NCI-H146 treated with DMSO at 0.1 percent for 48 hours (cell line): ENCODE data around the gene HOXC9.

ENCODE experiments used
- DNase-seq: peaks from one replicate; lab custom pipeline; 2025; ENCODE audit not compliant: unreplicated experiment; lab: John Stamatoyannopoulos, UW

HOXC9 gene

DNA sequence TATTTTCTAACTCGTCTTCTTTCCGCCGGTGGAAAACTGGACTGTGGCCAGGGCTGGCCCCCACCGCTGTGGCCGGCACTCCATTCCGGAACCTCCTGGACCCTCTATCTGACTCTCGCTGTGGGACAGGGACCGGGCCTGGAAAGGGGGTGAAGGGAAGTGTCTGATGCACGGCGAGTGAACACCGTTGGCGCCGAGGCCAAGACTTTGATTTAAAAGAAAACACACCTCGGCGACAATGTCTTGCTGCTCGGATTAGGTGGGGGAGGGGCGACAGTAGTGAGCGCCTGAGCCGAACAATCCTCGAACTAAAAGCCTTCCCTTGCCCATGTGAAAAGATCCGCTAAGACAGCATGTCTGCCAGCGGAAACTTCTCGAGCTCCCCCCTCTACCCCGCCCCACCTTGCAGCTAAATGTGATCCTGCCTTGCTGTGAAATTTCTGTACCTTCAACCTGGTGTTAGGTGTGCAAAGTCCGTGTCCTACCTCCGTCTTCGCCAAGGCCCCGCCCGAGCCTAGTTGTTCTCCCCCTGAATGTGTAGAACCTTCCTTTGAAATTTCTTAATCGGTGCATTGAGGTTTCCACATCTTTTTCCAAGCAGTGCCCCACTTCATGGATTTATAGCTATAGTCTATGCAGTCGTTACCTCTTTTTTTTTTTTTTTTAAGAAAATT lies 24.3 kb upstream of the HOXC9 start:
- DNase-seq = no peak

DNA sequence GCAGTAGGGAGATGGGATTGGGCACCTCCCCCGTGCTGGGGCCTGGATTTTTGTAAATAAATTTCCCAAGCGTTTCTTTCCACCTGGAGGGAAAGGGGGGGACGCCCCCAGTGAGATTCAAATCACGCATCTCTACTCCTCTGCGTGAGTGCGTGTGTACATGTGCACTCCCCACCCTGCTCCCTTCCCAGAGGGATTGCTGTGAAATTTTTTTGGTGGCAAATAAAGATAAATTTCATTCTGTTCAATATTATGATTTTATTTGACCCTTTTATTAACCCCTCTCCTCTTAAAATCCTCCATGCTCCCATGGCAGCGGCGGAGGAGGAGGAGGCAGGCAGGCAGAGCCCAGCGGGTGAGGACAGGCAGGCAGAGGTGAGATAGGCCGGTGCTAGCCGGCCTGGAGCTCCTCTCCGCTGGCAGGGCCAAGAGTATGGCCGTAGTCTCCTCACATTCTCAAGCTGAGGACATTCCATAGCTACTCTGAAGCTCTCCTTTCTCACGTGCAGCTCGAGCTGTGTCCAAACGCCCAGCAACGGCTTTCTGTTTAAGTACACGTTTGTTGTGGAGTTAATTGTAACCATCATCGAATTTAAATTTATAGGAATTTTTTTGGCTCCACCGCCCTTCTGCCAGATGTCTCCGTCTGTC lies 23.7 kb upstream of the HOXC9 start:
- DNase-seq = no peak

DNA sequence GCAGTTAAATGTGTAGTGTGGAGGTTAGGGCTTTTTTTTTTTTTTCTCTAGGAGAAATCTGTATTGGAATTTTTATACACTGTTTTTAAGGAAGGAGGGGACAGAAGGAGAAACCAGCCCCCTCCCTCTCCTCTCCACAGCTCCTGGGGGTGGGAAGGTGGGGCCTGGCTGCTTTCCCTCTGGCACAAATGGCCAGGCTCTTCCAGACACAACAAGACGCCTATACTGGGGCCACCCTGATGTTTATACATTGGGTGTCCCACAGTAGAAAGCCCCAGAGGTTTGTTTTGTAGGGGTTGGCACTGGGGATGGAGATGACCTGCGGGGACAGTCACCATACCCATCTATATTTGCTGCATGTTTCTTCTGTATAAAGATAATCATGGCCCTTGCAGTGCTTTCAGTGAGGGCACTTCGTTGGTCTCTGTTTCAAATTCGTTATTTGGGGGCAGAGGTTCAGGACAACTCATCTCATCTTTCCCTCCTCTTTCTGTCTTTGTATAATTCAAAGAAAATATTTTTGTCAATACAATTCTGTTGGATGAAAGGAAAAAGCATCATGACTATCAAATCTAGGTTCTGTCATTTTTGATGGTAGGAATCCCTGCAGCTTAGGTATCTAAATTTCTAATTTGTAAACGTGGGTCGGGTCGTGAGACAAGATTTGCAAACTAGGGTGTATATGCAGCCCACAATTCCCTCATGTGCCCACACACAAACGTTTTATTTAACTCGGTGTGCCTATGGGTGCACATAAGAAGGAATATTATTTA lies 23.0 kb upstream of the HOXC9 start:
- DNase-seq = no peak

DNA sequence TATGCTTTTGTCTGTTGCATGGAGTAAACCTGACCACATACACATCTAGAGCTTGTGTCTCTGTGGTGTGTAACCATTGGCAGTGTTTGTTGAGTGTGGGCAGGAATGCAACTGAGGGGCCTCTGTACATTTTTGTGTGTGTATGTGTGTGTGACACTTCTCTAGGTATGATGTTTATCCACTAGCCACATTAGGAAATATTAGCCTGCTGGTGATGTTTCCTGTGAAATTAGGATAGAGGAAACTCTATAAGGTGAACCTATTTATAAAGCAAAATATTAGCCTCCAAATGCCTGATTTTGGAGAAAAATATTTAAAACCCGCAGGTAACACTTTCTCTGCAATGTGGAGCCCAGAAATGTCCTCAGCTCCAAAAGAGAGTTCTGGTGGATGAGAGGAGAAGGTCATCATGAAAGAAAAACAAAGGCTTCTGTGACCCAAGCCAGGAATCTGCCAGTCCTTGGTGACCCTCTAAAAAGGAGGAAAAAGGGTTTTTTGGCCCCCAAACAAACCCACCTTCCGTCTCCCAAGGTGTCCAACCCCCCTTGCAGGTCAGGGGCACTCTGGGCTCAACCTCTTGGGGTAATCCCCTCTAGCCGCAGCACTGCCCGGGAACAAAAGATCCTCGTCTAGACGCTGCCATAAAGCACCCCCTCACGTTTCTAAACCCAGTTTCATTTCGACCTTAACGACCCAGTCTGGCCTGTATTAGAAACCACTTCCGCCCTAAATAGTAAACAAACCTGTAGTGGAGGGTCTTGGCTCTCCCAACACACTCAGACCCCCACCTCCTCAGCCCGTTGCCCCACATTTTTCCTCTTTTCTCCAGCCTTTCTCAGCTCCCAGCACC lies 22.1 kb upstream of the HOXC9 start:
- DNase-seq = no peak

DNA sequence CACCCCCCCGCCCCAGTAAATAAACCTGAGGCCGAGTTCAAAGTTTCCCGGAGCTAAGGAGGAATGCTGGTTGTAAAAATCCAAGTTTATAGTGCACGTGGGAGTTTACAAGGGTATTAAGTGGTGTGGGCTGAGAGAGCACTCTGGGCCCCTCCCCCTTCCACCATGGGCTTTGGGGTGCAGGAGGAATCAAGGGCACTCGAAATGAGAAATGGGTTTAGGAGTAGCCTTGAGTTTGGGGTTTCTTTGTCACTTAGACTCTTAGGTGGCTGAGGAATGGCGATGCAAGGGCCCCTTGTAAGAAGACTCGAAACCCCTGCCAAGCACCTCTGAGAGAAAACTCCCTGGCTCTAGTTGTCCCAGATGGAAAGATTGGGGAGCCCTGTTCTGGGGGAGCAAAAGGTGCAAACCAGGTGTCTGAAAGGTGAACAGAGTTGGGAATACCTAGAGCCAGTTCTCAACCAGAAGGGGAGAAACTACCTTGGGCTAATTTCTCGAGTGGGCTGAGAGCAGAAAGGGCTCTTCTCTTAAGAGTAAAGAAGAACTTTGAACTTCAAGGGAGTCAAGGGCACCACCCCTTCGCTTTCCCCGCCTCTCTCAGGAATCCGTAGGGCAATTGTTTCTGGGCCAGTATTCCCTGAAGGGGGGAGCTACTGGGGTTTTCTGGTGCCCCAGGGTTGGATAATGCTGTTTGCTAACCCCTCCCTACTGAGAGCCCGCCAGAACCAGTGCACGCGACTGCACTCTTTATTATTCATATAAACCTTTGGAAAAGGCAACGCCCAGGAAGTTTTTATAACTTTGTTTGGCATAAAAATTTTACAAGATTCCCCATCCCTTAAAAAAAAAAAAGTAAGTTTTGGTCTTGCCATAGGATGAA lies 21.2 kb upstream of the HOXC9 start:
- no peak for DNase-seq

DNA sequence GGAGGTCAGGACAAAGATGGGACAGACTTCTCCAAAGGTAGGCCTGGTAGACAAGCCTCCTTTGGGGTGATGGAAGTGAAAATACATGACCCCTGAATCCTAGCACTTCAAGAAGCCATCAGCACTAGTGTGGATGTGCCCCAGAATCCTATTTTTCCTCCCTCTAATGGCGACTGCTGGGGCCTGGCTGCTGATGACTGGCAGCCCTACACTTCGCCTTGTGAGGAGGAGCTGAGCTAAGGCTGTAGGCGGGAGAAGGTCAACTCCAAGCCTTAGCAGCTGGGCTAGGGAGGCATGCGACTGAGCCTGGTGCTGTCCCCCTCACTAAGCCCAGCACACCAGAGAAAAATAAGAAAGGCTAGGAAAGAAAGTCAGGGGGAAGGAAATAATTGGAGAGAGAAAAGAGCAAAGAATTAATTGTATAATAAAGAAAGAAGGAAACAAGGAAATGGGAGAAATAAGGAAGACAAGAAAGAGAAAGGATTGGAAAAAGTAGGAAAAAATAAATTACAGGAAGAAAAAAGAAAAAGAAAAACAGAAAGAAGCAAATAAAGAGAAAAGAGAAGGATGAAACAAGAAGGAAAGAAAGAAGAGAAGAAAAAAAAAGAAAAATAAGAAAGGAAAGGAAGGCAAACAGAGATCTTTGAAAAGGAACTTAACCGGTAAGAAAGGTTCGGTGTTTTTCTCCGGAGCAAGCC lies 19.7 kb upstream of the HOXC9 start:
- DNase-seq = no peak

DNA sequence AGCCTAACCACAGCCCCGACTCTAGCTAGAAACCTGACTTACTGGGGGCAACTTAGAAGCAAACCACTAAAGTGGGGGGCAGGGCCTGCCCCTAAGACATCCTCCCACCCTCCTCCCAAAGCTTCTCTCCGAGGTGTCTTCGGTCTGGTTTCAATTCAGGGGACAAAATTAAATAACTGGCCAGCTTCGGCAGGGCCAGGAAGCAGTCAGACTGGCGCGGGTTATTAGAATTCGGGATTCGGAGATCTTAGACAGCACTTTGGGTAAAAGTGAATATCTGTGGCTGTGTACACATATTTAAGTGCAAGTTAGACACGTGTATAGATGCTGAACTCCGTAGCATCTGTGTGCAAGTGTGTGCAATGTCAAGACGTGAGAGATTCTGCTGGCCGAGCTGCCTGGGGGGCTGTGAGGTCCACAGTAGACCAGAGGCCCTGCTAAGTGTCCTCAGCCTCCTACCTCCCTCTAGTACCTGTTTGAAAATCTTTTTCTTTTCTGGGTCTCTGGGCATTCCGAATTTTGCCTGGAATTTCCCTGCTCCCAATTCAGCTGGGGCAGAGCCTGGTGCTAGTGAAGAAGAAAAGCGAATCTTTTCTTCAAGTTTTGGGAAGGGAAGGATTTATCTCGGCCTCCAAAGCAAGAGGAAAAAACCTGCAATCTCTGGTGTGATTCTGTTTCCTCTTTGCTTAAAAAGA lies 19.0 kb upstream of the HOXC9 start:
- no peak for DNase-seq

DNA sequence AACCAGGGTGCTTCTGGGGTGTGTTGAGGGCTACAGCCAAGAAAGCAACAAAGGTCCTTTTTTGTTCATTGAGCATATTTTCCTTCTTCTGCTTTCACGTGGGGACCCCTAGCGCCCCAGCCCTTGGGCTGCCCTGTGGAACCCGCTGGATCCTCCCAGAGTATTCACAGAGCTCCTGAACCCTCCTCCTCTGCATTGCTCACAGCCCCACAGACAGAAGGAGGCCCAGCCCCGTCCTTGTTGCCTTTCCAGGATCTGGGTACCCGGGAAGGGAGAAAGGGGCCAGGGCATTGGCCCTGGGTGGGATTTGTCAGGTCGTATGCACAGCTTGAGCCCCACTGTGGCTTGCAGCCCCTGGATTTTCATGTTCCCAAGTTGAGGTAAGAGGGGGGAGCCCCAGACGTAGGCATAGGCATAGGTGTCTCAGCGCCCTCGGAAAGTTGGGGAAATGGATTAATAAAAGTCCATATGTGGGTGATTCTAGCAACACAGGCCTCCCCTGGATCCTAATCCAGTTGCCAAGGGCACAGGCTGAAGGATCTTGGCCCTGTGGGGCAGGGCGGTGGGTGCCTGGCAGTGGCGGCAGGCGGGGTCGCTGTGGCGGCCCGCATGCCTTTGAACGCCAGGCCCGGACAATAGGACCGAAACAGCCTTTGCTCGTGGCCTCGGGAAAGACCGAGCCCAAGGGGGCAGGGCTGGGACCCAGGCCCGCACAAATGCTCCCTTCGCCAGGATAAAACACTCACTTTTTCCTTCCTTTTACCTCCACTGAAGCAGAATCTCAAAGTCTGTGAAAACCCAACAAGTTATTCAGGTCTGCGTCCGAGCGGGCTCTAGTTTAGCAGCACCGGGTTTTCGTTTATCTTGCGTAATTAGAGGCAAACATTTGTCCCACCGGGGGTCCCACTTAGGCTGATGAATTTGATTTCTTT lies 18.1 kb upstream of the HOXC9 start:
- no peak for DNase-seq

DNA sequence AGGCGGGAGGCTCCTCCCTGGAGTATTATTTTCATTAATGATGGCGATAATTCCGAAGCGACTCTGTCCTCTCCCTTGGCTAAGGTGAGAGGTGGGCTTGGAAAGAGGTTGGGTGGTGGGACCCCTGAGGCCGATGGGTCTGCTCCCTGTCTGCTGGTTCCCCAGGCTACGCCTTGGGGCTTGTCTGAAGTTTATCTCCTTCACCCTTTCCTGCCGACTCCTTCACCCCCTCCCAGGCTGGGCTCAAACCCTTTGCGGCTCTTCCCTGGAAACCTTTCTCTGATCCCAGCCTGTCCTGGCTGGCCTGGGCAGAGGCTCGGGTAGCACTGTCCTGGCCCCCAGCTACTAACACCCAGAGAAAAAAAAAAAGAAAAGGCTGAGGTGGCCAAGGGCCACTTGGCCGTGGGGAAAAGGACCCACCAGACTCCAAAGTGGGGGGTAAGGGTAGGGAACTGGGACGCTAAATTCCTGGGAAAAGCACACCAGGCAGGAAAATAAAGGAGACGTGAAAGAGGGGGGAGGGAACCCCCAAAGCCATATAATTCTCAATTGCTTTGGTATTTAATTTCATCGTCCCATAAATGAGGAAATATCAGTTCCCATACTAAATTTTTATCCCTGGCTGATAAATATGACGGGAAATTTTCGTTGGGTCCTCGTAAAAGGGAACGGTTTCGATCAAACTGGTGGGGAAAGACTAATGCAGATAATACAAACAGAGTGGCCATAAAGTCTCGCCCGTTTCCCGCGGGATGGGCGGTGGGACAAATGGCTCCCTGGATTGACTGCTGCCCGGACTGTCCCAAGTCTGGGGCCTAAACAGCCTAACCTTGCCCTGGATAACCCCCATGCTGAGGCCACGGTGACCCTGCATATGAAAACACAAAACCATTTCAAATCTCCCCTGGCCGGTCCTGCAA lies 17.1 kb upstream of the HOXC9 start:
- DNase-seq = no peak

DNA sequence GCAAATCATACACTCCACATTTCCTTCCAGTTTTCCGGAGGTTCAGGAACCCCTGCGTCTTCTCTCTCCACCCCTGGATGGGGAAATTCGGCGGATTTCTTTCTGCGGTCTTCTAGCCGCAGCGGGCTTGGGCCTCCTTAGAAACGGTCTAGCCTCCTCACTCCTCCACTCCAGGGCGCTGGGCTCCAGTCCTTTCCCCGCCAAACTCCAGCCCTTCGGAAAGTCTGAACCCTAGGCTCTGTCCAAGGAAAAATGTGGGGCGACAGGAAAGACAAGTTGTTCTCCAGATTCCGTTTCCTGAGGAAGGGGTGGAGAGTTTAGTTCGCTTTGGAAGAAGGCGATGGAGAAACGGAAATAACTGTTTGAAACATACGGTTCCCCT lies 16.4 kb upstream of the HOXC9 start:
- no peak for DNase-seq

DNA sequence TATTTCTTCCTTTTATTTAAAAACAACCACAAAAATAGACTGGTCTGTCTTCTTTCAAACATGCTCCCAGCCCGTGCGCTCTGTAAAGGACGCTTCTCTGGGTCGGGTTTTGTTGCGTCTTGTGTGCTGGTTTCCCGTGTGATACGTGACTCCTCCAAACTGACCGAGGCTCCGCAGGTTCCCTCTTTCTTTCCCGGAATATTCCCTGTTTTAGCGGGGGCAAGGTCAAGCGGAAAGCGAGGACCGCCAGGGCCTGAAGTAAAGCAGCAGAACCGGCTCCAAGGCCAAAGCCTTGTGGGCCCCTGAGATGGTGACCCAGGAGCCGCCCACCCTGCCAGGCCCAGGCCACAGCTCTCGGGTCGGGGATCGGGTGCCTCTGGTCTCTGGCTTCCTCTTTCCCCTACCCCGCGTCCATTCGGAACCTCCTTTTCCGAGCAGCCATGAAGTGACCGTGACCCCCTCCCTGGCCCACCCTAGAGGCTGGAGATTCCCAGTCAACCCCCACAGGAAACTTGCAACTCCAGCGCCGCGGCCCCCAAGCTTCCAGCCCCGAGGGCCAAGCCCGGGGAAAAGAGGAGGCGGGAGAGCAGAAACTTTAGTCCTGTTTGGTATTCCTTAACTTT lies 15.9 kb upstream of the HOXC9 start:
- no peak for DNase-seq

DNA sequence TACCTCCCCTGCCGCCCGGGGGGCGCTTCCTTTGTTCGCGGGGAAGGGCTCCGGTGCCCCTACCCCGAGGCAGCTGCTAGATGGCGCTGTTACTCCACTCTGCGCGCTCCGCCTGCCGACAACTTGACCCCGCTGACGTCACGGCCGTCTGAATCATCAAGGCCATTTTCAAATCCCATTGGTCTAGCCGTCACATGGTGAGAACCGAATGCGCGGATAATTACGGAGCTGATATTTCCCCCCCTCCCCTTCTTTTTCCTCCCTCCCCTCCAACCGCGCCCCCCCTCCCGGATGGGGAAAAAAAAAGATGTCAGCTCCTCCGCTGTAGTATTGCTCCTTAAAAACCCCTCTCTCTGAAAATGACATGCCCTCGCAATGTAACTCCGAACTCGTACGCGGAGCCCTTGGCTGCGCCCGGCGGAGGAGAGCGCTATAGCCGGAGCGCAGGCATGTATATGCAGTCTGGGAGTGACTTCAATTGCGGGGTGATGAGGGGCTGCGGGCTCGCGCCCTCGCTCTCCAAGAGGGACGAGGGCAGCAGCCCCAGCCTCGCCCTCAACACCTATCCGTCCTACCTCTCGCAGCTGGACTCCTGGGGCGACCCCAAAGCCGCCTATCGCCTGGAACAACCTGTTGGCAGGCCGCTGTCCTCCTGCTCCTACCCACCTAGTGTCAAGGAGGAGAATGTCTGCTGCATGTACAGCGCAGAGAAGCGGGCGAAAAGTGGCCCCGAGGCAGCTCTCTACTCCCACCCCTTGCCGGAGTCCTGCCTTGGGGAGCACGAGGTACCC lies 14.9 kb upstream of the HOXC9 start, which contains the start of gene HOXC10:
HOXC10 (plus strand) TSS at position 246 of the 791 bp plus-strand sequence; CDS start at position 360, 114 bp downstream.
- DNase-seq = no peak

DNA sequence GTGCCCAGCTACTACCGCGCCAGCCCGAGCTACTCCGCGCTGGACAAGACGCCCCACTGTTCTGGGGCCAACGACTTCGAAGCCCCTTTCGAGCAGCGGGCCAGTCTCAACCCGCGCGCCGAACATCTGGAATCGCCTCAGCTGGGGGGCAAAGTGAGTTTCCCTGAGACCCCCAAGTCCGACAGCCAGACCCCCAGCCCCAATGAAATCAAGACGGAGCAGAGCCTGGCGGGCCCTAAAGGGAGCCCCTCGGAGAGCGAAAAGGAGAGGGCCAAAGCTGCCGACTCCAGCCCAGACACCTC lies 14.3 kb upstream of the HOXC9 start:
- no peak for DNase-seq

DNA sequence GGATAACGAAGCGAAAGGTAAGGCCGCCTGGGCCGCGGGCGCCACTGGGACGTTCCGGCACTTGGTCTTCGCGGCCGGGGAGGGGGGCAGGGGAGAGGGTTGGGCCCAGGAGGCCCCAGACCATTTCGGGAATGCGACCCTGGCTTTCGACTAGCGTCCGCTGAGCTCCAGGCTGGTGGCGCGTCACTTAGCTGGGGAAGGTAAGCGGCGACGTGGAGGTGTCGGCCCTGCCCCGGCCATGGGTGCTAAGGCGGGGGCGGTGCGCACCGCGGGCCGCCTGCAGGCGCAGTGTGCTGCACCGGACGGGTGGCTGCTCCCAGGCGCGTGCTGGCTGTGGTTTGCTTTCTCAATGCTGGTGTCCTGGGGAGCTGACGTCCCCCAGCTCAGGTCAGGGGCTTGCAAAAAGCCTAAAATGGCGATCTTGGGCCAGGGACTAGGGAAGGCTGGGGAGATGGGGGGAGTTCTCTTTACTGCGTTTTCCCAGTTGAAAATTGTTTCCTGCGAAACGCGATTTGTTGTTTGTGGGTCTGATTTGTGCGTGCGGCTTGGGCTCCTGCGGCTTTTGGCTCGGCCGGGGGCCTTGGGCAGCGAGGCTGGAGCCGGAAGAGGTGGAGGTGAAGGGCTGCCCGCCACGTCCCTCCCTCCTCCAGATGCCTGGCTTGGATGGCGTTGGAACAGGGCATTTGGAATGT lies 13.8 kb upstream of the HOXC9 start:
- DNase-seq = no peak
